Measurements from ENCODE around the gene RYR1.
A peak's percentile ranks its signal among the peaks of the same experiment; 100 is the strongest.
"Not testable (repeated sequence)": the region's sequence is repeated elsewhere in the genome, so short reads cannot be mapped to it uniquely, and the experiment has no call there.

Gene RYR1

GRCh38 chr19:38490861-38491260 is 57.4 kb downstream of the RYR1 start:
- DNase-seq (ENCODE audit: low read depth in 2 of 2): no peak

- no peak for DNase-seq (ENCODE audit: low read depth in 2 of 2)
Observed at GRCh38 chr19:38492181-38492813, 58.8 kb downstream of the RYR1 start.

GRCh38 chr19:38494379-38494778 is 60.9 kb downstream of the RYR1 start:
- no peak for DNase-seq (ENCODE audit: low read depth in 2 of 2)

- DNase-seq (ENCODE audit: low read depth in 2 of 2): not testable (repeated sequence)
Observed at GRCh38 chr19:38495375-38495774, 61.9 kb downstream of the RYR1 start.

- no peak for DNase-seq (ENCODE audit: low read depth in 2 of 2)
Observed at GRCh38 chr19:38496116-38496515, 62.6 kb downstream of the RYR1 start.

GRCh38 chr19:38496603-38497487 is 63.4 kb downstream of the RYR1 start:
- DNase-seq (ENCODE audit: low read depth in 2 of 2): no peak

GRCh38 chr19:38497907-38498306 is 64.4 kb downstream of the RYR1 start:
- DNase-seq (ENCODE audit: low read depth in 2 of 2): no peak

- no peak for DNase-seq (ENCODE audit: low read depth in 2 of 2)
Observed at GRCh38 chr19:38499532-38499931, 66.0 kb downstream of the RYR1 start.

- no peak for DNase-seq (ENCODE audit: low read depth in 2 of 2)
Observed at GRCh38 chr19:38500450-38500849, 67.0 kb downstream of the RYR1 start.

- no peak for DNase-seq (ENCODE audit: low read depth in 2 of 2)
Observed at GRCh38 chr19:38502410-38503076, 69.1 kb downstream of the RYR1 start.

- DNase-seq (ENCODE audit: low read depth in 2 of 2): no peak
Observed at GRCh38 chr19:38503077-38503410, 69.6 kb downstream of the RYR1 start.

- DNase-seq (ENCODE audit: low read depth in 2 of 2): no peak
Observed at GRCh38 chr19:38505958-38506357, 72.5 kb downstream of the RYR1 start.

- no peak for DNase-seq (ENCODE audit: low read depth in 2 of 2)
Observed at GRCh38 chr19:38506375-38506722, 72.9 kb downstream of the RYR1 start.

GRCh38 chr19:38506723-38507550 is 73.4 kb downstream of the RYR1 start:
- DNase-seq (ENCODE audit: low read depth in 2 of 2): peak; percentile 56 to 97

GRCh38 chr19:38507551-38508127 is 74.1 kb downstream of the RYR1 start:
- no peak for DNase-seq (ENCODE audit: low read depth in 2 of 2)

GRCh38 chr19:38508507-38508906 is 75.0 kb downstream of the RYR1 start:
- DNase-seq (ENCODE audit: low read depth in 2 of 2): no peak

GRCh38 chr19:38509027-38509426 is 75.5 kb downstream of the RYR1 start:
- no peak for DNase-seq (ENCODE audit: low read depth in 2 of 2)

GRCh38 chr19:38511074-38511708 is 77.7 kb downstream of the RYR1 start:
- no peak for DNase-seq (ENCODE audit: low read depth in 2 of 2)

GRCh38 chr19:38512277-38512676 is 78.8 kb downstream of the RYR1 start:
- DNase-seq (ENCODE audit: low read depth in 2 of 2): no peak

- DNase-seq (ENCODE audit: low read depth in 2 of 2): not testable (repeated sequence)
Observed at GRCh38 chr19:38513156-38513555, 79.7 kb downstream of the RYR1 start.

- DNase-seq (ENCODE audit: low read depth in 2 of 2): no peak
Observed at GRCh38 chr19:38513762-38514167, 80.3 kb downstream of the RYR1 start.
